ENCODE data around the gene OCIAD1. TPM values are rescaled to one million over a fixed set of nuclear protein-coding genes. Genes with fewer than 3 reads are reported as not detected.

OCIAD1 gene
- total and polyA plus RNA-seq, 10 of the 15 experiments (the other 5 are each of a cell fraction or from before 2014, with no cell fraction given), result 89.1 to 196 (median 136) TPM

DNA sequence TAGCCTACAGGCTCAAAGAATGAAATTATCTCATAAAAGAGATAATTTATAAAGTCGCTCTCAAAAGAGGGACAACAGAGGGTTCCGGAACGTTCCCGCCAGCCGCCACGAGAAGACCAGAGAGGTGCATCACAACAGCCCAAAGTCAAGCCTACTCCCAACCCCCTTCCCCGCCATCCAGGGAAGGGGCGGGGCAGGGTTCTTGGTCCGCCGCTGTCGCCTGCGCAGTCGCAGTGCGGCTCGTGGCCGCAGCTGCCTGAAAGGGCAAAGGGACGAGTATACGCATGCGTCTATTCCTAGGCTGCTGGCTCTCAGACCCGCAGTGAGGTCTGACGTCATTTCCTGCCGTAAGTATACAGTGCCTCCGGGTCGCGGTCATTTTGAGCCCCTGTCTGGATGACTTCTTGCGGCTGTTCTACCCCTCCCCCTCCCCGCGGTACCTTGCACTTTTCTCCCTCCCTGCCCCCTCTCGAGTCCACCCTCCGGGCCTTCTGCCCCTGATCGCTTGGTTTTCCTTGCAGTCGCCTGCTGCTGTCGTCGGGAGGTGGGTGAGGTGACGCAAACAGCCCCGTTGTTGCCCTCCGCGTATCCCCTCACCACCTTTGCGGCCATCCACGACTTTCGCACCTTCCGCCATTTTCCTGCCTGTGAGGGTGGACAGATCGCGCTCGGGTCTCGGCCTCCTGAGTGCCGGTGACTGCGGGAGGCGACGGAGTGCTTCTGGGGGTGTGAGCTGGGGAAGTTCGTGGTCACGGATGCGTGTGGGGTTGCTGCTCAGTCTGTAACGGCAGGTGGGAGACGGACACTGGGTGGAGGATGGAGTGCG, at the start of gene OCIAD1 (continued):
- TF ChIP-seq, protein P1, sequence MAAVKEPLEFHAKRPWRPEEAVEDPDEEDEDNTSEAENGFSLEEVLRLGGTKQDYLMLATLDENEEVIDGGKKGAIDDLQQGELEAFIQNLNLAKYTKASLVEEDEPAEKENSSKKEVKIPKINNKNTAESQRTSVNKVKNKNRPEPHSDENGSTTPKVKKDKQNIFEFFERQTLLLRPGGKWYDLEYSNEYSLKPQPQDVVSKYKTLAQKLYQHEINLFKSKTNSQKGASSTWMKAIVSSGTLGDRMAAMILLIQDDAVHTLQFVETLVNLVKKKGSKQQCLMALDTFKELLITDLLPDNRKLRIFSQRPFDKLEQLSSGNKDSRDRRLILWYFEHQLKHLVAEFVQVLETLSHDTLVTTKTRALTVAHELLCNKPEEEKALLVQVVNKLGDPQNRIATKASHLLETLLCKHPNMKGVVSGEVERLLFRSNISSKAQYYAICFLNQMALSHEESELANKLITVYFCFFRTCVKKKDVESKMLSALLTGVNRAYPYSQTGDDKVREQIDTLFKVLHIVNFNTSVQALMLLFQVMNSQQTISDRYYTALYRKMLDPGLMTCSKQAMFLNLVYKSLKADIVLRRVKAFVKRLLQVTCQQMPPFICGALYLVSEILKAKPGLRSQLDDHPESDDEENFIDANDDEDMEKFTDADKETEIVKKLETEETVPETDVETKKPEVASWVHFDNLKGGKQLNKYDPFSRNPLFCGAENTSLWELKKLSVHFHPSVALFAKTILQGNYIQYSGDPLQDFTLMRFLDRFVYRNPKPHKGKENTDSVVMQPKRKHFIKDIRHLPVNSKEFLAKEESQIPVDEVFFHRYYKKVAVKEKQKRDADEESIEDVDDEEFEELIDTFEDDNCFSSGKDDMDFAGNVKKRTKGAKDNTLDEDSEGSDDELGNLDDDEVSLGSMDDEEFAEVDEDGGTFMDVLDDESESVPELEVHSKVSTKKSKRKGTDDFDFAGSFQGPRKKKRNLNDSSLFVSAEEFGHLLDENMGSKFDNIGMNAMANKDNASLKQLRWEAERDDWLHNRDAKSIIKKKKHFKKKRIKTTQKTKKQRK (IDR thresholded peaks at IDR 0.05; ENCODE audit: low read depth, low read length), result no peak
- TF ChIP-seq CHD2 (IDR thresholded peaks at IDR 0.05; ENCODE audit: borderline replicate concordance, low read depth, low read length) (peak; percentile 91), RCOR1 (conservative IDR thresholded peaks at IDR 0.05; ENCODE audit: low read depth, low read length) (no peak), CHD1 (IDR thresholded peaks at IDR 0.05; ENCODE audit: low read depth, low read length) (peak; percentile 38; the same call in 1 of the 2 replicates), ZBTB11 (CRISPR knock-in tag; IDR thresholded peaks at IDR 0.05) (no peak), IRF5 (IDR thresholded peaks at IDR 0.05; ENCODE audit: borderline replicate concordance) (no peak; the same call in 1 of the 2 replicates), RUNX3 (IDR thresholded peaks at IDR 0.05; ENCODE audit: low read length) (peak; percentile 87)

Data from GM12878 (cell line).